ENCODE measurements around the gene ETV3L. TPM values are rescaled to one million over a fixed set of nuclear protein-coding genes. Genes with fewer than 3 reads are reported as not detected.

ETV3L gene
- total and polyA plus RNA-seq, 2 experiments from 2014 or later = not detected

DNA sequence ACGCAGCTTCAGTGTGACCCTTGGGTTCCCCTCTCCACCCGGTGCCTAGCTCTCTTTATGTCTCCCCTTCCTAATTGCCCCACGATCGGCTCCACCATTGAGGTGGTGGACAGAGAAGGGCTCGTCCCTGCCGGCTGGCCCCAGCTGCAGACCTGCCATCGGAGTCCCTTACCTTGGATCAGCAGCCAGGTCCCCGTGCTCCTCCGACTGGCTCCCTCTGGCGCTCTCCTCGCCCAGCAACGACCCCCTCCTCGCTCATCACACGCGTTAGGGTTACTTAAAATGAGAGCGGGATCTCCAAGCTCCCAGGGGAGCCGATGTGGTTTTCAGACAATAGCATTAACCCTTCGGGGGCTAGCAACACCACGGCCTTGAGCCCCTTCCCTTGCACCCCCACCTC, 8.1 kb upstream of the ETV3L start:
- peaks cover 18% of the 10 kb centered on the region for H3K4me1 ChIP-seq (ENCODE audit: insufficient read depth)
- H2AFZ ChIP-seq = no peak overlapping the region
- H4K20me1 ChIP-seq (ENCODE audit: insufficient read depth) = no peaks in the 10 kb centered on the region
- H3K9me2 ChIP-seq (ENCODE audit: insufficient read depth) = no peaks in the 10 kb centered on the region
- no peak overlapping the region for H3K4me3 ChIP-seq
- DNase-seq = no peak
- no peaks in the 10 kb centered on the region for H3K79me2 ChIP-seq (ENCODE audit: insufficient read depth)
- no peaks in the 10 kb centered on the region for H3K27me3 ChIP-seq (replicated peaks; ENCODE audit: insufficient read depth)
- no peaks in the 10 kb centered on the region for H3K9me3 ChIP-seq (ENCODE audit: low read depth)
- H3F3A ChIP-seq (ENCODE audit: insufficient read depth) = 0 out of 2 replicates have a peak, but pooled peaks cover 4% of the 10 kb centered on the region
- no peak overlapping the region for H3K27ac ChIP-seq
- no peaks in the 10 kb centered on the region for H3K36me3 ChIP-seq (ENCODE audit: low read depth)
- TF ChIP-seq EZH2phosphoT487 (IDR thresholded peaks at IDR 0.05; ENCODE audit: insufficient read depth, low read depth) = no peak
- TF ChIP-seq EZH2 (IDR thresholded peaks at IDR 0.05; ENCODE audit: insufficient read depth, poor library complexity, severe bottlenecking) = no peak
- in situ Hi-C loops (cut with MboI) = no loop called here
- H3K4me2 ChIP-seq (ENCODE audit: unreplicated experiment) = no peak overlapping the region
- H3K9ac ChIP-seq = no peak overlapping the region
- WGBS, 2 experiments (ENCODE audit: low coverage in 1 of 2, low lambda C conversion rate in 2 of 2, missing lambda C conversion rate in 2 of 2) = 58 to 64% methylated on average over 19 of the region's 19 CpGs

DNA sequence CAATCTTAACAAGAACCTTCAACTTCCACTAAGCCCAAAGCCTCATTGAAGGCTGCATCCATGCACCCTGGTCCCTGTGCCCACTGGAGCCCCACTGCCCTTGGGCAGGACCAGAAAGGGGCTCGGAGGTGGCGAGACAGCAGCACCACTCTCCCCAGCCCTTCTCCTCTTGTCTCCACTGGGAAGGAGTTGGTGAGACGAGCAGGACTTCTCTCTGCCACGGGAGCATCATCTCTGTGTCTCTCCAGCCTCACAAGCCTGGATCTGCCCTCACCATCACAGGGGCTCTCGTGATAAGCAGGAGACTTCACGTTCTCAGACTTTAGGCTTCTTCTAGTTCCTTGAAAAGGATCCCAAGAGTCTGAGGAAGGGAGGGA, 7.2 kb upstream of the ETV3L start:
- in situ Hi-C loops (cut with MboI) = no loop called here
- 78 to 80% methylated on average over 6 of the region's 6 CpGs for WGBS, 2 experiments (ENCODE audit: low coverage in 1 of 2, low lambda C conversion rate in 2 of 2, missing lambda C conversion rate in 2 of 2)
- H3K9ac ChIP-seq = peak overlapping the region; percentile 74
- no peaks in the 10 kb centered on the region for H3K27me3 ChIP-seq (replicated peaks; ENCODE audit: insufficient read depth)
- H3K9me3 ChIP-seq (ENCODE audit: low read depth) = no peaks in the 10 kb centered on the region
- no peaks in the 10 kb centered on the region for H4K20me1 ChIP-seq (ENCODE audit: insufficient read depth)
- H2AFZ ChIP-seq = peak overlapping the region; percentile 90
- peak overlapping the region; percentile 75 for H3K27ac ChIP-seq
- H3K36me3 ChIP-seq (ENCODE audit: low read depth) = no peaks in the 10 kb centered on the region
- peak overlapping the region; percentile 57 for H3K4me2 ChIP-seq (ENCODE audit: unreplicated experiment)
- peaks cover 18% of the 10 kb centered on the region for H3K4me1 ChIP-seq (ENCODE audit: insufficient read depth)
- TF ChIP-seq EZH2phosphoT487 (IDR thresholded peaks at IDR 0.05; ENCODE audit: insufficient read depth, low read depth) (no peak), EZH2 (IDR thresholded peaks at IDR 0.05; ENCODE audit: insufficient read depth, poor library complexity, severe bottlenecking) (no peak)
- no peaks in the 10 kb centered on the region for H3K79me2 ChIP-seq (ENCODE audit: insufficient read depth)
- 0 out of 2 replicates have a peak, but pooled peaks cover 4% of the 10 kb centered on the region for H3F3A ChIP-seq (ENCODE audit: insufficient read depth)
- H3K9me2 ChIP-seq (ENCODE audit: insufficient read depth) = no peaks in the 10 kb centered on the region
- no peak for DNase-seq
- no peak overlapping the region for H3K4me3 ChIP-seq

DNA sequence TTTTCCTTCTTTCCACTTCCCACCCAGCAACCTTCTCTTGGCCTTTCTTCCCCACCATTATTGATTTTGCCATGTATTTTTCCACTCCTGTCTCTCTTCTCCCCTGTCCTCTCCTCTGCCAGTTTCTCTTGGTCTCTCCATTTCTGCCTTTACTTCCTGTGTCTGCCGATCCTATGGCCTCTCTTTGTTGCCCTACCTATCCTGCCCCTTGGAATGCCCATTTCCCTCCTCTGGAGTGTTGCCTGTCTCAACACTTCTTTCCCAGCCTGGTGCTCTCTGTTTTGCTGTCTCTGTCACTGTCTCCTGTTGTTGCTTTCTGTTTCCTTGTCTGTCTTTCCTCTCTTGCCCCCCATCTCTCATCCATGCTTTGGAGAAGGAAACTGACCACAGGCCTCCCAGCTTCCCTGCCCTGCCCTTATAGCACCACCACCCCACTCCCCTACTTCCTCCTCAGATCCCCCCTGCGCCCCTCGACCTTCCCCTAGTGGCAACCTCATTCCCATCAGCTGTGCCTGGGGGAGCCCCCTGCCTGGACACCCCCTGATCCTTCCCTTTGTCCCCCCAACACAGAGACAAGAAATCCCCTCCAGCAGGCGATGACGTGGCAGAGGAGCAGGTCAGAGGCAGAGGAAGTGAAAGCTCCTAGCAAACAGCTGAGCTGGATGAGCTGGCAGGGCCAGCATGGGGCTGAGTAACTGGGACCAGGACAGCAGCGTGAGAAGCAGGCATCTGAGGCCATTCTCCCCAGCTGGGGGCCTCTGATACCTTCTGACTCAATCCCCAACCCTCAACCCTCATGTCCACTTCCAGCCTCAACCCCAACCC, 6.6 kb upstream of the ETV3L start:
- Histone ChIP-seq H3K27ac (peak overlapping the region; percentile 75), H3F3A (ENCODE audit: insufficient read depth) (0 out of 2 replicates have a peak, but pooled peaks cover 4% of the 10 kb centered on the region), H3K9me3 (ENCODE audit: low read depth) (no peaks in the 10 kb centered on the region), H3K4me2 (ENCODE audit: unreplicated experiment) (peak overlapping the region; percentile 57), H3K4me3 (no peak overlapping the region), H3K4me1 (ENCODE audit: insufficient read depth) (peaks cover 18% of the 10 kb centered on the region), H3K79me2 (ENCODE audit: insufficient read depth) (no peaks in the 10 kb centered on the region), H3K9ac (peak overlapping the region; percentile 74), H2AFZ (peak overlapping the region; percentile 90), H3K9me2 (ENCODE audit: insufficient read depth) (no peaks in the 10 kb centered on the region), H3K36me3 (ENCODE audit: low read depth) (no peaks in the 10 kb centered on the region), H4K20me1 (ENCODE audit: insufficient read depth) (no peaks in the 10 kb centered on the region), H3K27me3 (replicated peaks; ENCODE audit: insufficient read depth) (no peaks in the 10 kb centered on the region)
- peak; percentile 97 for DNase-seq
- TF ChIP-seq EZH2phosphoT487 (IDR thresholded peaks at IDR 0.05; ENCODE audit: insufficient read depth, low read depth) (no peak), EZH2 (IDR thresholded peaks at IDR 0.05; ENCODE audit: insufficient read depth, poor library complexity, severe bottlenecking) (no peak)
- 26 to 37% methylated on average over 4 to 6 of the region's 6 CpGs for WGBS, 2 experiments (ENCODE audit: low coverage in 1 of 2, low lambda C conversion rate in 2 of 2, missing lambda C conversion rate in 2 of 2)
- in situ Hi-C loops (cut with MboI) = no loop called here

DNA sequence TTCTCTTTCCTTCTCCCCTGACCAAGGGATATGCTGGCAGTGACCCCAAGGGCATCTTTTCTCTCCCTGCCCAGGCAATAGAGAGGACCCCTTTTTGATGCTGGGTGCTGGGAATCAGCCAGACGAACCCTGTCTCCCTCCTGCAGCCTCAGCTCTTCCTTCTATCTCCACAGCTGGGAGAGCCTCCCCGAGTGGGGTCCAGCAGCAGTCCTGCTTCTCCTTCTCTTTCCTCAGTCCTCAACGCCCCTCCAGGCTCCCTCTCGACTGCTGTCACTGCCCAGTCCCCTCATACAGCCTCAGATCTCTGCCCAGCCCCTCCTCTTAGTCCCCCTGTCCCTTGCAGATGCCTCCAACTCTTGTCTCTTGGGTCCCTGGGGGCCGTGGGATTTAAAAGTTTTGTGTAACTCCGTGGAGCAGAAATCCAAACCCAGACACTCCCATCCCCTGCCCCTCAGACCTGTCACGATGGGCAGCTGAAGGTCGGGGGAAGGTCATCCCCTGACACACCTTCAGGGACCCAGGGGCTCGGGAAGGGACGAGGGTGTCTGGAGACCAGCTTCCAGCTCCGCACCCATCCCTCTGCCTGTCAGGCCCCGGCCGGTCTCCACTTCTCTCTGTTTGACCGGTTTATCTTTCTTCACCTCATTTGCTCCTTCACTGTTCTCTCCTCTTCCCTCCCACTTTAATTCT, 5.8 kb upstream of the ETV3L start:
- in situ Hi-C loops (cut with MboI) = no loop called here
- Histone ChIP-seq H4K20me1 (ENCODE audit: insufficient read depth) (no peaks in the 10 kb centered on the region), H3K9ac (peak overlapping the region; percentile 74), H3K4me3 (no peak overlapping the region), H3K27ac (no peak overlapping the region; the same call in 1 of the 2 replicates), H3K79me2 (ENCODE audit: insufficient read depth) (no peaks in the 10 kb centered on the region), H3K9me3 (ENCODE audit: low read depth) (no peaks in the 10 kb centered on the region), H3F3A (ENCODE audit: insufficient read depth) (0 out of 2 replicates have a peak, but pooled peaks cover 4% of the 10 kb centered on the region), H3K4me1 (ENCODE audit: insufficient read depth) (peaks cover 18% of the 10 kb centered on the region), H3K27me3 (replicated peaks; ENCODE audit: insufficient read depth) (no peaks in the 10 kb centered on the region), H3K36me3 (ENCODE audit: low read depth) (no peaks in the 10 kb centered on the region), H3K4me2 (ENCODE audit: unreplicated experiment) (no peak overlapping the region), H3K9me2 (ENCODE audit: insufficient read depth) (no peaks in the 10 kb centered on the region), H2AFZ (peak overlapping the region; percentile 90; the same call in 1 of the 2 replicates)
- no peak for TF ChIP-seq EZH2phosphoT487 (IDR thresholded peaks at IDR 0.05; ENCODE audit: insufficient read depth, low read depth)
- no peak for TF ChIP-seq EZH2 (IDR thresholded peaks at IDR 0.05; ENCODE audit: insufficient read depth, poor library complexity, severe bottlenecking)
- WGBS, 2 experiments (ENCODE audit: low coverage in 1 of 2, low lambda C conversion rate in 2 of 2, missing lambda C conversion rate in 2 of 2) = 63 to 67% methylated on average over 14 of the region's 14 CpGs
- DNase-seq = no peak

Measured in GM23248 (cell line).